Esophagus squamous epithelium (tissue), 4 donors: ENCODE results near the gene TPO.

Experiments
- POLR2A ChIP-seq, 4 donors: fragments of 450-650 bp; IDR thresholded peaks; one replicate each; pipeline ENCODE4 v1.6.1; 2017; ENCODE audit warnings: antibody characterized with exemption in 4 of 4, mild to moderate bottlenecking in 4 of 4, moderate library complexity in 3 of 4
- TF ChIP-seq, protein P1 (sequence below), 6 experiments: fragments of 450-650 bp in 4 of 6; fragments of 200-600 bp in 2 of 6; sonication (generic) in 2 of 6; IDR thresholded peaks; one replicate each; pipeline ENCODE4 v1.5.1; 2016 to 2019; ENCODE audit warnings: antibody characterized with exemption in 6 of 6, mild to moderate bottlenecking in 4 of 6, moderate library complexity in 4 of 6

DNA sequence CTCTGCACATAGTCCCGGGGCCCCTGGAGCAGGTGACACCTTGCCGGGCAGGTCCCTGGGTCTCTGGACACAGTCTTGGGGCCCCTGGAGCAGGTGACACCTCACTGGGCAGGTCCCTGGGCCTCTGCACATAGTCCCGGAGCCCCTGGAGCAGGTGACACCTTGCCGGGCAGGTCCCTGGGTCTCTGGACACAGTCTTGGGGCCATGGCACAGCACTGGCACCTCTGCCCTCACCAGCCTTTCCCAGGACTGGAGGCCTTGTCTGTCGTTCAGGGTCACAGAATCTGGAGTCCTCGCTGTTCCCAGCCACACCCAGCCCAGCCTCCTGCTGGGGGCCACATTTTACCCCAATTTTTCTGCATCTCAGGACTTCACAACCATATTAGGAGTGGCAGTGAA, 2.2 kb downstream of the TPO start:
- no peak for TF ChIP-seq POLR2A (IDR thresholded peaks at IDR 0.05)
- TF ChIP-seq, protein P1, sequence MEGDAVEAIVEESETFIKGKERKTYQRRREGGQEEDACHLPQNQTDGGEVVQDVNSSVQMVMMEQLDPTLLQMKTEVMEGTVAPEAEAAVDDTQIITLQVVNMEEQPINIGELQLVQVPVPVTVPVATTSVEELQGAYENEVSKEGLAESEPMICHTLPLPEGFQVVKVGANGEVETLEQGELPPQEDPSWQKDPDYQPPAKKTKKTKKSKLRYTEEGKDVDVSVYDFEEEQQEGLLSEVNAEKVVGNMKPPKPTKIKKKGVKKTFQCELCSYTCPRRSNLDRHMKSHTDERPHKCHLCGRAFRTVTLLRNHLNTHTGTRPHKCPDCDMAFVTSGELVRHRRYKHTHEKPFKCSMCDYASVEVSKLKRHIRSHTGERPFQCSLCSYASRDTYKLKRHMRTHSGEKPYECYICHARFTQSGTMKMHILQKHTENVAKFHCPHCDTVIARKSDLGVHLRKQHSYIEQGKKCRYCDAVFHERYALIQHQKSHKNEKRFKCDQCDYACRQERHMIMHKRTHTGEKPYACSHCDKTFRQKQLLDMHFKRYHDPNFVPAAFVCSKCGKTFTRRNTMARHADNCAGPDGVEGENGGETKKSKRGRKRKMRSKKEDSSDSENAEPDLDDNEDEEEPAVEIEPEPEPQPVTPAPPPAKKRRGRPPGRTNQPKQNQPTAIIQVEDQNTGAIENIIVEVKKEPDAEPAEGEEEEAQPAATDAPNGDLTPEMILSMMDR (IDR thresholded peaks at IDR 0.05), result no peak
